HCT116 (cell line): Measurements from ENCODE around the gene FRS2. TPM values are rescaled to one million over a fixed set of nuclear protein-coding genes. Genes with fewer than 3 reads are reported as not detected.

Experiments
- ATAC-seq: fragments of 200-7000 bp; cut with Tn5 transposase; 2 replicates; pipeline ENCODE4 v1.9.1; 2020; ENCODE audit warnings: mild to moderate bottlenecking, moderate library complexity
- BruUV-seq: library from RNA; stranded (reverse); fragments of 400-500 nt; replicated peaks from 2 replicates; lab custom pipeline; 2021; lab: Mats Ljungman, UMichigan
- CTCF ChIA-PET: fragments of 300-600 bp; sonication (Branson Sonifier 250); formaldehyde crosslinking; loops from one replicate; lab custom pipeline; 2021; ENCODE audit warnings: antibody characterized with exemption; lab: Charles Lee
- POLR2A ChIA-PET: fragments of 300-600, 350-600 bp; sonication (Branson Sonifier 250); formaldehyde crosslinking; loops from one replicate; lab custom pipeline; 2021; ENCODE audit warnings: antibody characterized with exemption; lab: Charles Lee
- RAD21 ChIA-PET, 2 experiments: fragments of 300-600 bp; sonication (Branson Sonifier 250); formaldehyde crosslinking; loops; one replicate each; lab custom pipeline; 2023; ENCODE audit warnings: low total read pairs in 2 of 2; ENCODE audit not compliant: uncharacterized antibody in 2 of 2, unreplicated experiment in 2 of 2, low non-redundant PET in 1 of 2; lab: Charles Lee
- DNase-seq: peaks from one replicate; pipeline ENCODE4 v3.0.0-alpha.2; 2010; ENCODE audit warnings: low read depth, low spot score
- H2AFZ ChIP-seq: fragments of 200-600 bp; shearing (Covaris generic), sonication (generic); 2 replicates; pipeline ENCODE4 v1.6.1; 2017; ENCODE audit warnings: low read depth, mixed run types, mixed read lengths, antibody characterized with exemption, low read length; ENCODE audit not compliant: poor library complexity, severe bottlenecking
- H3K27ac ChIP-seq: 2 replicates; pipeline ENCODE4 v1.5.1; 2012; ENCODE audit warnings: low read depth, low read length
- H3K27me3 ChIP-seq: fragments of 200-600 bp; sonication (generic); 2 replicates; pipeline ENCODE4 v1.6.1; 2016; ENCODE audit warnings: mixed run types, low read length, mixed read lengths; ENCODE audit not compliant: insufficient read depth
- H3K36me3 ChIP-seq, 2 experiments: fragments of 200-500 bp in 1 of 2; fragments of 200-600 bp in 1 of 2; sonication (Bioruptor generic) in 1 of 2; sonication (generic) in 1 of 2; 2 replicates each; pipeline versions ENCODE4 v1.5.1 to v1.6.1; 2014 to 2016; ENCODE audit warnings: low read length in 2 of 2, inconsistent platforms in 1 of 2, mixed read lengths in 1 of 2, mixed run types in 1 of 2; ENCODE audit not compliant: insufficient read depth in 2 of 2, control insufficient read depth in 1 of 2
- H3K4me1 ChIP-seq, 2 experiments: fragments of 200-600 bp in 1 of 2; sonication (generic) in 1 of 2; 2 replicates each; pipeline versions ENCODE4 v1.5.1 to v1.6.1; 2012 to 2017; ENCODE audit warnings: low read length in 2 of 2, inconsistent platforms in 1 of 2, mild to moderate bottlenecking in 1 of 2, mixed read lengths in 1 of 2, mixed run types in 1 of 2, moderate library complexity in 1 of 2; ENCODE audit not compliant: insufficient read depth in 2 of 2, control insufficient read depth in 1 of 2
- H3K4me2 ChIP-seq: fragments of 200-600 bp; sonication (generic); 2 replicates; pipeline ENCODE4 v1.6.1; 2017; ENCODE audit warnings: mixed run types, low read length, mixed read lengths
- H3K4me3 ChIP-seq, 2 experiments: fragments of 200-600 bp in 1 of 2; sonication (generic) in 1 of 2; replicated peaks in 1 of 2; 2 replicates each; pipeline ENCODE4 v1.5.1; 2011 to 2016; ENCODE audit warnings: low read length in 2 of 2, control low read depth in 1 of 2, low read depth in 1 of 2, mild to moderate bottlenecking in 1 of 2, mixed read lengths in 1 of 2, mixed run types in 1 of 2
- H3K79me2 ChIP-seq: fragments of 200-600 bp; sonication (generic); 2 replicates; pipeline ENCODE4 v1.6.1; 2017; ENCODE audit warnings: mild to moderate bottlenecking, mixed run types, low read length, moderate library complexity, mixed read lengths; ENCODE audit not compliant: insufficient read depth
- H3K9ac ChIP-seq: fragments of 200-600 bp; sonication (generic); 2 replicates; pipeline ENCODE4 v1.6.1; 2016; ENCODE audit warnings: low read length, mixed read lengths
- H3K9me2 ChIP-seq: fragments of 200-600 bp; sonication (generic), shearing (Covaris generic); 2 replicates; pipeline ENCODE4 v1.6.1; 2017; ENCODE audit warnings: mixed run types, mild to moderate bottlenecking, moderate library complexity; ENCODE audit not compliant: insufficient read depth
- H3K9me3 ChIP-seq, 2 experiments: fragments of 200-500 bp in 1 of 2; fragments of 200-600 bp in 1 of 2; sonication (Bioruptor generic) in 1 of 2; sonication (generic) in 1 of 2; 2 replicates each; pipeline ENCODE4 v1.6.1; 2014 to 2017; ENCODE audit warnings: low read length in 2 of 2, mixed read lengths in 2 of 2, inconsistent platforms in 1 of 2, low read depth in 1 of 2, mild to moderate bottlenecking in 1 of 2, mixed run types in 1 of 2, moderate library complexity in 1 of 2; ENCODE audit not compliant: control insufficient read depth in 1 of 2, insufficient read depth in 1 of 2
- H4K20me1 ChIP-seq: fragments of 200-600 bp; sonication (generic), shearing (Covaris generic); 2 replicates; pipeline ENCODE4 v1.6.1; 2017; ENCODE audit warnings: mixed run types, mild to moderate bottlenecking, moderate library complexity; ENCODE audit not compliant: insufficient read depth
- CBX3 ChIP-seq: IDR thresholded peaks from 2 replicates; pipeline ENCODE4 v1.6.1; 2012; ENCODE audit warnings: low read depth
- CTCF ChIP-seq, 3 experiments: fragments of 200-600 bp in 1 of 3; sonication (generic) in 1 of 3; IDR thresholded peaks in 2 of 3; conservative IDR thresholded peaks in 1 of 3; 2 replicates each; pipeline ENCODE4 v1.5.1; 2012 to 2017; ENCODE audit warnings: low read depth in 2 of 3, low read length in 2 of 3, antibody characterized with exemption in 1 of 3, borderline replicate concordance in 1 of 3, control low read depth in 1 of 3, mild to moderate bottlenecking in 1 of 3, mixed read lengths in 1 of 3, mixed run types in 1 of 3, moderate library complexity in 1 of 3; ENCODE audit not compliant: insufficient read depth in 1 of 3
- EGR1 ChIP-seq: IDR thresholded peaks from 2 replicates; pipeline ENCODE4 v1.6.1; 2012; ENCODE audit warnings: low read depth
- ELF1 ChIP-seq: IDR thresholded peaks from 2 replicates; pipeline ENCODE4 v1.6.1; 2012; ENCODE audit warnings: low read depth, borderline replicate concordance
- EZH2 ChIP-seq: fragments of 200-600 bp; sonication (generic); IDR thresholded peaks from 2 replicates; pipeline ENCODE4 v1.6.1; 2017; ENCODE audit warnings: antibody characterized with exemption, mixed run types
- FOSL1 ChIP-seq: IDR thresholded peaks from 2 replicates; pipeline ENCODE4 v1.6.1; 2012; ENCODE audit warnings: low read depth
- POLR2A ChIP-seq: IDR thresholded peaks from 2 replicates; pipeline ENCODE4 v1.7.0; 2011; ENCODE audit warnings: borderline replicate concordance; ENCODE audit not compliant: insufficient read depth, insufficient read length; ENCODE audit errors: extremely low read depth
- POLR2AphosphoS5 ChIP-seq: IDR thresholded peaks from 2 replicates; pipeline ENCODE4 v1.6.1; 2011; ENCODE audit warnings: mild to moderate bottlenecking, low read depth, low read length, moderate library complexity
- RAD21 ChIP-seq: IDR thresholded peaks from 2 replicates; pipeline ENCODE4 v1.6.1; 2012; ENCODE audit warnings: low read depth, mild to moderate bottlenecking
- REST ChIP-seq: IDR thresholded peaks from 2 replicates; pipeline ENCODE4 v1.6.1; 2012; ENCODE audit warnings: low read depth
- SIN3A ChIP-seq: IDR thresholded peaks from 2 replicates; pipeline ENCODE4 v1.6.1; 2012; ENCODE audit warnings: low read depth
- SRF ChIP-seq: IDR thresholded peaks from 2 replicates; pipeline ENCODE4 v1.6.1; 2012; ENCODE audit warnings: low read depth
- YY1 ChIP-seq: IDR thresholded peaks from 2 replicates; pipeline ENCODE4 v1.6.1; 2011; ENCODE audit warnings: low read length, low read depth, moderate library complexity, mild to moderate bottlenecking; ENCODE audit not compliant: insufficient replicate concordance; ENCODE audit errors: extremely low read depth
- ZBTB33 ChIP-seq: IDR thresholded peaks from 2 replicates; pipeline ENCODE4 v1.6.1; 2011; ENCODE audit warnings: mild to moderate bottlenecking, low read length, moderate library complexity; ENCODE audit not compliant: insufficient replicate concordance; ENCODE audit errors: extremely low read depth
- intact Hi-C: fragments of 100-400 bp; cut with micrococcal nuclease; formaldehyde crosslinking; loops from 2 replicates; pipeline ENCODE4 v1.10.0; 2022
- total RNA-seq: library from RNA; stranded (reverse); gene quantifications from one replicate; pipeline ENCODE4 v1.2.1, GENCODE V29; 2021; ENCODE audit not compliant: unreplicated experiment

The FRS2 gene
- total RNA-seq, 1 experiment from 2014 or later, result 14.7 TPM

GRCh38 chr12:69544087-69544486 lies 73.9 kb downstream of the FRS2 start:
- Histone ChIP-seq H3K79me2 (no peaks in the 10 kb centered on the region), H4K20me1 (no peaks in the 10 kb centered on the region), H3K9me3 (no peaks in the 10 kb centered on the region), H3K27ac (no peak overlapping the region), H3K9me2 (no peaks in the 10 kb centered on the region), H3K36me3 (no peaks in the 10 kb centered on the region), H3K4me3 (no peak overlapping the region), H3K4me1 (no peaks in the 10 kb centered on the region), H3K27me3 (no peaks in the 10 kb centered on the region), H3K9ac (no peak overlapping the region), H2AFZ (no peak overlapping the region), H3K4me2 (no peak overlapping the region)
- ChIA-PET RAD21 (no interaction called here), CTCF (no interaction called here), POLR2A (no interaction called here)
- intact Hi-C loops, result no loop called here
- no peak for ATAC-seq
- BruUV-seq, result no TSS peak
- DNase-seq, result no peak
- no peak for TF ChIP-seq YY1
- no peak for TF ChIP-seq CBX3
- TF ChIP-seq EGR1, result no peak
- TF ChIP-seq SIN3A, result no peak
- no peak for TF ChIP-seq FOSL1
- no peak for TF ChIP-seq SRF
- TF ChIP-seq EZH2, result no peak
- no peak for TF ChIP-seq ELF1
- TF ChIP-seq POLR2A, result no peak
- TF ChIP-seq RAD21, result no peak

GRCh38 chr12:69545081-69545480 lies 74.9 kb downstream of the FRS2 start:
- Histone ChIP-seq H3K4me2 (no peak overlapping the region), H3K4me3 (no peak overlapping the region), H3K27me3 (no peaks in the 10 kb centered on the region), H3K9ac (no peak overlapping the region), H2AFZ (no peak overlapping the region), H4K20me1 (no peaks in the 10 kb centered on the region), H3K27ac (no peak overlapping the region), H3K36me3 (no peaks in the 10 kb centered on the region), H3K79me2 (no peaks in the 10 kb centered on the region), H3K4me1 (no peaks in the 10 kb centered on the region), H3K9me2 (no peaks in the 10 kb centered on the region), H3K9me3 (no peaks in the 10 kb centered on the region)
- ChIA-PET POLR2A (no interaction called here), RAD21 (no interaction called here), CTCF (no interaction called here)
- BruUV-seq, result no TSS peak
- intact Hi-C loops, result no loop called here
- ATAC-seq (no peak), DNase-seq (no peak)
- no peak for TF ChIP-seq REST
- TF ChIP-seq POLR2AphosphoS5, result no peak
- TF ChIP-seq ZBTB33, result no peak
- no peak for TF ChIP-seq POLR2A
- no peak for TF ChIP-seq CTCF (IDR thresholded peaks at IDR 0.05 in 2 of 3, conservative IDR thresholded peaks at IDR 0.05 in 1 of 3; ENCODE audit: borderline replicate concordance in 1 of 3, insufficient read depth in 1 of 3, low read depth in 2 of 3, low read length in 2 of 3)
- TF ChIP-seq SRF, result no peak
- TF ChIP-seq ELF1, result no peak
